Activated gamma-delta T cell (primary cell): ENCODE measurements around the gene TMEM205.
"Not testable (repeated sequence)": the region's sequence is repeated elsewhere in the genome, so short reads cannot be mapped to it uniquely, and the experiment has no call there.

Experiments
- DNase-seq: peaks from one replicate; lab custom pipeline; 2025; lab: John Stamatoyannopoulos, UW

Gene TMEM205

GRCh38 chr19:11373166-11373884 lies 27.3 kb upstream of the TMEM205 start:
- no peak for DNase-seq

DNA sequence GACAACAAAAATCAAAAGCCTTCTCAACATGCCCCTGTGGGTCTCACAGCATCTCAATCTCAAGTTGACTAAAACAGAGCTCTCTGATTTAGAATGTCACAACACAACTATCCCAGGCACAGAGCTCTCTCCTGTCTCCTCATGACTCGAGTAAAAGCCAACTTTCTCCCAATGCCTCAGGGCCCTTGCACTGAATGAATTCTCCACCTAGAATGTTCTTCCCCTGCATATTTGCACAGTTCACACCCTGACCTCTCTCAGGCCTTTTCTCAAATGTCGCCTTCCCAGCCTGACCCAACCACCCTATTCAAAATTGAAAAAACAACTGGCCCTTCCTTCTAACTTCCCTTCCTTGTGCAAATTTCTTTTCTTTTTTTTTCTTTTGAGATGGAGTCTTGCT lies 24.7 kb upstream of the TMEM205 start:
- DNase-seq, result no peak

GRCh38 chr19:11367528-11367927 lies 21.5 kb upstream of the TMEM205 start:
- DNase-seq, result no peak

GRCh38 chr19:11365557-11366117 lies 19.6 kb upstream of the TMEM205 start:
- DNase-seq, result no peak

DNA sequence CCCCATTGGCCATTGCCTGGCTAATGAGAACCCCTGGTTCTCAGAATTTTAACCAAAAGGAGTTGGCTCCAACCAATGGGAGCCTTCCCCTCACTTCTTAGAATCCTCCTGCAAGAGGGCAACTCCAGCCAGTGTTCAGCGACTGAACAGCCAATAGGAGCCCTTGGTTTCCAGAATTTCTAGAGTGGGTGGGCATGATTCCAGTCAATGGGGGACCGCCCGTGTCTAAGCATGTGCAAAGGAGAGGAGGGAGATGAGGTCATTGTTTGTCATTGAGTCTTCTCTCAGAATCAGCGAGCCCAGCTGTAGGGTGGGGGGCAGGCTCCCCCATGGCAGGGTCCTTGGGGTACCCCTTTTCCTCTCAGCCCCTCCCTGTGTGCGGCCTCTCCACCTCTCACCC lies 18.9 kb upstream of the TMEM205 start:
- DNase-seq, result no peak

- no peak for DNase-seq
These were observed 18.3 kb upstream of the TMEM205 start for GRCh38 chr19:11364296-11364904.

DNA sequence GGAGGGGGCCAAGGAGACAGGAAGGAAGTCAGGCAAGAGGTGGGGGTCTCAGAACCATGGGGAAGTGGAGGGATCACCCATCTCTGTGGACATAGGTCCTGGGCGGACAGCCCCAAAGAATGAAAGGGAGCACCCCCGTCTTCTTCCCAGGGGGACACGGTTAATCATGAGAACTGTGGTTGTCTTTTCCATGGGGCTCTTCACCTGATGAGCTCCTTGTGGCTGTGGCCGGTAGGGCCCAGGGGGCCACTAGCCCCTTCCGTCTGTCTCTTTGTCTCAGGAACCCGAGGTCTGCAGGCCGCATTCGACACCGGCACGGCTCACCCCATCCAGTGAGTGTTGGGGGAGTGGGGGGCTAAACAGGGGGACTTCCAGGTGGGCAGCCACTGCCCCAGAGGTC lies 17.8 kb upstream of the TMEM205 start:
- no peak for DNase-seq

DNA sequence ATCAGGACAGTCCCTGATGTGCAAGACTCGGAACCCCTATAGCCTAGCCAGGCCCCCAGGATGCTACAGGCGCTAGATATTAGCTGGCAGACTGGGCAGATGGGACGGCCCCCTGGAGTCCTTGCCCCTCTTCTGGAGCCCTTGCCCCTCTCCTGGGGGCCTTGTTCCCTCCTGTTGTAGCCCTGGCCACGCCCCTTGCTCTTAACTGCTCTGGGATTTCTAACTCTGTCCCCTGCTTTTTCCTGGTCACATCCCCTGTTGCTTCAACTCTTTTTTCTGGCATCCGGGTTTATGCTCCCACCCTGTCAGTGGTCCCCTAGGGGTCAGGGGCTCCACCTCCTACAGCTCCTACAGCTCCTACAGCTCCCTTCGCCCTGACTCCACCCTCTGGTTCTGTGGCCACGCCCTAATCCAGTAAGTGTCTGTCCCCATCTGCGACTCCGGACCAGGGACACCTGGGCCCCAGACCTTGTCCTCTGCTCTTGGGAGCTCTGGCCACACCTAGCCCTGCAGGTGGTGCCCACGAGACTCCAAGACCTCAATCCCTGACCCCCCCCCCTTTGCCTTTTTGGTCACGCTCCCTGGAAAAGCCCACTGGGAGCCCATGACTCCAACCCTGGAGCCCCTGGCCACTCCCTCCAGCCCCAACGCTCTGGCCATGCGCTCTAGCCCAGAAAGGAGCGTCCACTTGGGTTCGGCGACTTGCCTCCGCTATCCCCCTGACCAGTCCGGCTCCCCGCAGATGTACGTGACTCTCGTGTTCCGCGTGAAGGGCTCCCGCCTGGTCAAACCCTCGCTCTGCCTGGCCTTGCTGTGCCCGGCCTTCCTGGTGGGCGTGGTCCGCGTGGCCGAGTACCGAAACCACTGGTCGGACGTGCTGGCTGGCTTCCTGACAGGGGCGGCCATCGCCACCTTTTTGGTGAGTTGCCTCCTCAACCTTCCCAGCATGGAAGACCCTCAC lies 16.0 kb upstream of the TMEM205 start:
- no peak for DNase-seq

DNA sequence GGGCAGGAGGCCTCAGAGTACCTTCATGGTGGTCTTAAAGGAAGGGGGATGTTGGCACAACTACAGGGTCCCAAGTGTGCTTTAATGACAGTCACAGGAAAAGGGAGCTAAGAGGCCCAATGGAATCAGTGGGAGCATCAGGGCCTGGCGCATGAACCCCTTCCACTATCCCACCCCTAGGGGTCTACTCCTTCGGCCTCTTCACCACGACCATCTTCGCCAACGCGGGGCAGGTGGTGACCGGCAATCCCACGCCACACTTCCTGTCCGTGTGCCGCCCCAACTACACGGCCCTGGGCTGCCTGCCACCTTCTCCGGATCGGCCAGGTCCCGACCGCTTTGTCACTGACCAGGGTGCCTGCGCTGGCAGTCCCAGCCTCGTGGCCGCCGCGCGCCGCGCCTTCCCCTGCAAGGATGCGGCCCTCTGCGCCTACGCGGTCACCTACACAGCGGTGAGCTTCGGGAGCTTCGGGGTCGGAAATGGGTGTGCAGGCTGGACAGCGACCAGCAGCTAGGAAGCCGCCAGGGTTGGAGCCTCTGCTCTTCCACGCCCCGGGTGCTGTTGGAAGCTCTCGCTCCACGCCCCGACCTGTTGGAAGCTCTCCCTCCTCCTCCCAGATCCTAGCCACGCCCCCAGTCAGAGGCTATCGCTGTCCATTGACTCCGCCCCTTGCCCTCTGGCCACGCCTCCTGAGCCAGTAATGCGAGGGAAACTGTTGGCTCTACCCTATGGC lies 15.1 kb upstream of the TMEM205 start:
- DNase-seq, result no peak

- no peak for DNase-seq
These were observed 13.4 kb upstream of the TMEM205 start for GRCh38 chr19:11359421-11359820.

DNA sequence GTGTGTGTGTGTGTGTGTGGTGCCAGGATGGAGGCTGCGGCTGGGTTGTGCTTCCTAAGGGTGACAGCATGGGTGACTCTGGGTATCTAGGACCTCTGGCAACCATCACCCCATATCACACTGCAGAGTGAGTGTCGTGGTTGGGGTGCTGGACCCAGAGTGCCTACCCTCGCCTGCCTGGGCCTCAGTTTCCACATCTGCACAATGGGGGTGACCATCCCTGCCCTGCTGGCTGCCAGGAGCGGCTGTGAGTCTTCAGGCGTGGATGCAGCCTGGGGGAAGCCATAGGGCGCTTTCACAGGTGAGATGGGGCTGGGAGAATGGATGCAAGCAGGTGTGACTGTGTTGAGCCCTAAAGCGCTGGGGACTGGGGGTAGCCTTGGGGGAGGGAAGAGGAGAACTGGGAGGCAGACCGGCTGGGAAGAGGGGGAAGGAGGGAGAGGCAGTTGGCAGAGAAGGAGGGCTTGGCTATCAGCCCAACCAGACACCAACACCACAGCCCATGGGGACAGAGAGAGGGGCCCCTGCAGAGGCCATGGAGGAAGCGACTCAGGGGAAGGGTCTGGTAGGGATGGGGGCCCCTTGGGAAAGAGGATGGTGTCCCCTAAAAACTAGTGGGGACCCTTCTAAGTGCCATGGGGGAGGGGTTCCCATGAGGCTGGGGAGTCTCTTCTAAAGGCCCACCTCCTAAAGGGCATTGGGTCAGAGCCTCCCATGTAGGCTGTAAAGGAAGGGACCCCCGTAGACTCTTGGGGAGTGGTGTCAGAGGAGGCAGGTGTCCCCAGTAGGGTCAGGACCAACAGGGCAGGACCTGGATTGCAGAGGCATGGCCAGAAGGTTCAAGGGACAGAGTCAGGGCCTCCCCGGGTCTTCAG lies 10.8 kb upstream of the TMEM205 start:
- no peak for DNase-seq

- no peak for DNase-seq
These were observed 10.0 kb upstream of the TMEM205 start for GRCh38 chr19:11356074-11356397.

GRCh38 chr19:11355160-11356073 lies 9.3 kb upstream of the TMEM205 start, which contains the start of gene PLPPR2:
Gene PLPPR2, plus strand, starts transcription at chr19:11355432. Its CDS starts 2,242 bp downstream, at chr19:11357674.
- peak; percentile 70 for DNase-seq

DNA sequence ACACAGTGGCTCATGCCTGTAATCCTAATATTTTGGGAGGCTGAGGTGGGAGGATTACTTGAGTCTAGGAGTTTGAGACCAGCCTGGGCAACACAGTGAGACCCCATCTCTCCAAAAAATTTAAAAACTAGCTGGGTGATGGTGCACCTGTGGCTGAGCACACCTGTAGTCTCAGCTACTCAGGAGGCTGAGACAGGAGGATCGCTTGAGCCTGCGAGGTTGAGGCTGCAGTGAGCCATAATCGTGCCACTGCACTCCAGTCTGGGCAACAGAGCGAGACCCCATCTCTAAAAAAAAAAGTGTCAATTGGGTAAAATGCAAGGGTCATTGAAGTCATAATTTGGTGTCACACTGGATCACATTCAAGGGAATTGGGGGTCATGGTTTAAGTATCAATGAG lies 8.0 kb upstream of the TMEM205 start:
- DNase-seq, result not testable (repeated sequence)

DNA sequence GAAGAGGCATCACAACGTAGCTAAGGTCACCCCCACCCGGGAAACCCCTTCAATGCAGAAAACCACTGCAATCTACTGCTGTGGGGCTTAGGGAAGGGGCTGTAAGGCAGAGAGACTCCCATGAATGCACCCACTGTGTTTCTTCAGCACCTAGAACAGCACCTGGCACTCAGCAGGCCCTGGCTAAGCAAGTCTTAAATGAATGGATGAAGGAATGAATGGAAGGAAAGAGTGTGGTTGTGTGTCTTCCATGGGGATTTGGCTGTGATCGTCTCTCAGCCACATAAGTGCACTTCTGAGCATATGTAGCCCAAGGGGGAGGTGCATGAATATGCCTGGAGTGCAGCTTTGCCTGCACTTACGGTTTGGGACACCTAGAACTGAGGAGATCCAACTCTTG lies 3.1 kb upstream of the TMEM205 start:
- no peak for DNase-seq

DNA sequence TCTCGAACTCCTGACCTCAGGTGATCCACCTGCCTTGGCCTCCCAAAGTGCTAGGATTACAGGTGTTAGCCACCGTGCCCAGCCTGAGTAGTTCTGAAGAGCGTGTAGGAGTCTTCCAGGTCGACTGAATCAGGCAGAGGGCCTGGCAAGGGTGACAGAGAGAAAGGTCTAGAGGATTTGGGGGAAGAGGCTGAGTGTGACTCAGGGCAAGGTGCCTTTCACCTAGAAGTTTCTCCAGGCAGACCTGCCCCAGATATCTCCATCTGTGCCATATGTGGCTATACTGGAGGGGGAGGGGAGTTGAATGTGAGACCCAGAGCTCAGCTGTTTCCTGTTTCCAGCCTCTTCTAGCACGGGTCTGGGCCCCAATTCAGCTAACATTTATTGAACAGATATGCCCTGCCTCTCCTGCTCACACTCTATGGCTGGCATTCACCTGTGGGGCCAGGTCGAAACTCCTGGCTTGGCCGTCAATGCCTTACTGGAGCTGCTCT lies 1.5 kb upstream of the TMEM205 start:
- DNase-seq, result no peak

- DNase-seq, result no peak
These were observed 805 bp downstream of the TMEM205 start for GRCh38 chr19:11345122-11345803.

- no peak for DNase-seq
These were observed 3.6 kb downstream of the TMEM205 start for GRCh38 chr19:11342429-11342828.

DNA sequence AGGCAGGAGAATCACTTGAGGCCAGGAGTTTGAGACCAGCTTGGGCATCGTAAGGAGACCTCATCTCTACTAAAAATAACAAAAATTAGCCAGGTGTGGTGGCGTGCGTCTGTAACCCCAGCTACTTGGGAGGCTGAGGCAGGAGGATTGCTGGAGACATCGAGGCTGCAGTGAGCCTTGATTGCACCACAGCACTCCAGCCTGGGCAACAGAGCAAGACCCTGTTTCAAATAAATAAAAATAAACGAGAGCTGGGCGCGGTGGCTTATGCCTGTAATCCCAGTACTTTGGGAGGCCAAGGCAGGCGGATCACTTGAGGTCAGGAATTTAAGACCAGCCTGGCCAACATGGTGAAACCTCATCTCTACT lies 6.0 kb downstream of the TMEM205 start:
- DNase-seq, result not testable (repeated sequence)
